ENCODE measurements around the gene MAMLD1.

DNA sequence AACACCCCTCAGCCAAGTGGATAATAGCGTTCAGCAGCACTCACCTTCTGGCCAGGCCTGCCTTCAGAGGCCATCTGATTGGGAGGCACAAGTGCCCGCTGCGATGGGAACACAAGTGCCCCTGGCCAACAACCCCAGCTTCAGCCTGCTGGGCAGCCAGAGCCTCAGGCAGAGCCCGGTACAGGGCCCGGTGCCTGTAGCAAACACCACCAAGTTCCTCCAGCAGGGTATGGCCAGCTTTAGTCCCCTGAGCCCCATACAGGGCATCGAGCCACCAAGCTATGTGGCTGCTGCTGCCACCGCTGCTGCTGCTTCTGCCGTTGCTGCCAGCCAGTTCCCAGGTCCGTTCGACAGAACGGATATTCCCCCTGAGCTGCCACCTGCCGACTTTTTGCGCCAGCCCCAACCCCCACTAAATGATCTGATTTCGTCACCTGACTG, 149.4 kb downstream of the MAMLD1 start:
- TF ChIP-seq, protein P1, sequence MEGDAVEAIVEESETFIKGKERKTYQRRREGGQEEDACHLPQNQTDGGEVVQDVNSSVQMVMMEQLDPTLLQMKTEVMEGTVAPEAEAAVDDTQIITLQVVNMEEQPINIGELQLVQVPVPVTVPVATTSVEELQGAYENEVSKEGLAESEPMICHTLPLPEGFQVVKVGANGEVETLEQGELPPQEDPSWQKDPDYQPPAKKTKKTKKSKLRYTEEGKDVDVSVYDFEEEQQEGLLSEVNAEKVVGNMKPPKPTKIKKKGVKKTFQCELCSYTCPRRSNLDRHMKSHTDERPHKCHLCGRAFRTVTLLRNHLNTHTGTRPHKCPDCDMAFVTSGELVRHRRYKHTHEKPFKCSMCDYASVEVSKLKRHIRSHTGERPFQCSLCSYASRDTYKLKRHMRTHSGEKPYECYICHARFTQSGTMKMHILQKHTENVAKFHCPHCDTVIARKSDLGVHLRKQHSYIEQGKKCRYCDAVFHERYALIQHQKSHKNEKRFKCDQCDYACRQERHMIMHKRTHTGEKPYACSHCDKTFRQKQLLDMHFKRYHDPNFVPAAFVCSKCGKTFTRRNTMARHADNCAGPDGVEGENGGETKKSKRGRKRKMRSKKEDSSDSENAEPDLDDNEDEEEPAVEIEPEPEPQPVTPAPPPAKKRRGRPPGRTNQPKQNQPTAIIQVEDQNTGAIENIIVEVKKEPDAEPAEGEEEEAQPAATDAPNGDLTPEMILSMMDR (IDR thresholded peaks at IDR 0.05): no peak
- TF ChIP-seq POLR2A (IDR thresholded peaks at IDR 0.05): no peak

All from gastroesophageal sphincter (tissue), 3 donors.